K562 (cell line): ENCODE measurements around the gene EHBP1L1. TPM values are rescaled to one million over a fixed set of nuclear protein-coding genes. Genes with fewer than 3 reads are reported as not detected.

Experiments used
- COPS2 ChIP-seq: fragments of 450-650 bp; conservative IDR thresholded peaks from 2 replicates; pipeline ENCODE4 v1.6.1; 2016; ENCODE audit warnings: mild to moderate bottlenecking, moderate library complexity
- EHMT2 ChIP-seq: fragments of 450-650 bp; IDR thresholded peaks from 2 replicates; pipeline ENCODE4 v1.6.1; 2018; ENCODE audit warnings: antibody characterized with exemption
- GATAD2A ChIP-seq: fragments of 450-650 bp; IDR thresholded peaks from 2 replicates; pipeline ENCODE4 v1.6.1; 2017
- GTF2E2 ChIP-seq: fragments of 200-800 bp; sonication (Bioruptor generic); IDR thresholded peaks from 2 replicates; pipeline ENCODE4 v1.6.1; 2016; ENCODE audit warnings: missing genetic modification characterization, missing compliant biosample characterization
- HIVEP1 ChIP-seq: fragments of 250-450 bp; sonication (Bioruptor Pico); IDR thresholded peaks from 2 replicates; pipeline ENCODE4 v1.4.0; 2020; ENCODE audit warnings: mild to moderate bottlenecking
- KLF13 ChIP-seq: fragments of 450-650 bp; IDR thresholded peaks from 2 replicates; pipeline ENCODE4 v1.6.1; 2016; ENCODE audit warnings: missing genetic modification characterization, low read depth, mild to moderate bottlenecking, missing compliant biosample characterization, moderate library complexity, borderline replicate concordance
- MCM3 ChIP-seq: fragments of 450-650 bp; IDR thresholded peaks from 2 replicates; pipeline ENCODE4 v1.6.1; 2016
- MYBL2 ChIP-seq, 2 experiments: fragments of 450-650 bp in 1 of 2; sonication (generic) in 1 of 2; formaldehyde crosslinking in 1 of 2; IDR thresholded peaks; 2 replicates each; pipeline versions ENCODE4 v1.6.1 to v1.8.1; 2017 to 2022; ENCODE audit warnings: borderline replicate concordance in 1 of 2, inconsistent platforms in 1 of 2, low read depth in 1 of 2, mild to moderate bottlenecking in 1 of 2, missing genetic modification reagents in 1 of 2, moderate library complexity in 1 of 2
- PHF8 ChIP-seq: fragments of 200-600 bp; sonication (generic); IDR thresholded peaks from 2 replicates; pipeline ENCODE4 v1.6.1; 2012; ENCODE audit warnings: mixed run types, mild to moderate bottlenecking, inconsistent platforms, low read length, moderate library complexity, borderline replicate concordance
- POLR2AphosphoS2 ChIP-seq: IDR thresholded peaks from 2 replicates; pipeline ENCODE4 v1.6.1; 2012; ENCODE audit warnings: low read length, improper control_type of control experiment
- RAD21 ChIP-seq, 2 experiments: fragments of 250-450 bp in 1 of 2; fragments of 450-650 bp in 1 of 2; sonication (Bioruptor Pico) in 1 of 2; formaldehyde crosslinking in 1 of 2; IDR thresholded peaks in 1 of 2; conservative IDR thresholded peaks in 1 of 2; 2 replicates each; pipeline versions ENCODE4 v1.4.0 to v1.8.0; 2020 to 2022; ENCODE audit warnings: mild to moderate bottlenecking in 2 of 2, moderate library complexity in 1 of 2
- RBM22 ChIP-seq: fragments of 200-400 bp; formaldehyde crosslinking; IDR thresholded peaks from 2 replicates; pipeline ENCODE4 v1.6.1; 2018; ENCODE audit warnings: low read length, low read depth; ENCODE audit not compliant: poor library complexity, severe bottlenecking
- SMC3 ChIP-seq: conservative IDR thresholded peaks from 2 replicates; pipeline ENCODE4 v1.6.1; 2011; ENCODE audit warnings: low read depth, low read length, improper control_type of control experiment; ENCODE audit not compliant: insufficient read depth
- TCF3 ChIP-seq: sonication (generic); formaldehyde crosslinking; IDR thresholded peaks from 2 replicates; pipeline ENCODE4 v1.4.0; 2020; ENCODE audit warnings: mild to moderate bottlenecking, missing genetic modification reagents
- ZBTB7A ChIP-seq: IDR thresholded peaks from 2 replicates; pipeline ENCODE4 v1.6.1; 2011; ENCODE audit warnings: low read depth, mild to moderate bottlenecking, low read length, moderate library complexity, borderline replicate concordance; ENCODE audit not compliant: control insufficient read depth
- ZNF23 ChIP-seq: fragments of 250-450 bp; sonication (Bioruptor Pico); IDR thresholded peaks from 2 replicates; pipeline ENCODE4 v1.4.0; 2020; ENCODE audit warnings: mild to moderate bottlenecking
- ZNF398 ChIP-seq: fragments of 250-450 bp; sonication (Bioruptor Pico); IDR thresholded peaks from 2 replicates; pipeline ENCODE4 v1.8.0; 2021; ENCODE audit warnings: moderate library complexity, mild to moderate bottlenecking, inconsistent platforms
- ZNF431 ChIP-seq: sonication (generic); formaldehyde crosslinking; IDR thresholded peaks from 2 replicates; pipeline ENCODE4 v1.8.0; 2022; ENCODE audit warnings: mild to moderate bottlenecking, missing genetic modification reagents
- ZNF696 ChIP-seq: fragments of 250-450 bp; sonication (Bioruptor Pico); conservative IDR thresholded peaks from 2 replicates; pipeline ENCODE4 v1.4.0; 2020; ENCODE audit warnings: mild to moderate bottlenecking, moderate library complexity
- ZNF79 ChIP-seq: fragments of 250-450 bp; sonication (Bioruptor Pico); IDR thresholded peaks from 2 replicates; pipeline ENCODE4 v1.4.0; 2020; ENCODE audit warnings: low read depth, mild to moderate bottlenecking, moderate library complexity
- polyA plus RNA-seq, 8 experiments: library from polyadenylated mRNA; depleted of rRNA in 4 of 8; stranded (reverse) in 5 of 8; unstranded in 3 of 8; fragments of >200 nt; fragmentation: Nextera tagmentation in 2 of 8; fragmentation: Illumina TruSeq in 1 of 8; extraction: Ambion mirVana in 2 of 8; extraction: Trizol in 1 of 8; gene quantifications; 2 replicates each; pipeline versions ENCODE4 v1.2.1 to v1.2.3, GENCODE V29; 2011 to 2014; ENCODE audit warnings: inconsistent platforms in 1 of 8, missing spikeins in 1 of 8
- total RNA-seq, 7 experiments: library from RNA; depleted of rRNA in 6 of 7; stranded (reverse); fragments of >200 nt in 6 of 7; fragmentation: Illumina TruSeq in 2 of 7; extraction: Trizol in 2 of 7; gene quantifications; 2 replicates each; pipeline versions ENCODE4 v1.2.1 to v1.2.3, GENCODE V29; 2011 to 2021; ENCODE audit warnings: low replicate concordance in 1 of 7
- TF ChIP-seq, protein P1 (sequence below): fragments of 250-450 bp; sonication (Bioruptor Pico); IDR thresholded peaks from 2 replicates; pipeline ENCODE4 v1.9.0; 2021; ENCODE audit warnings: mild to moderate bottlenecking, inconsistent platforms
- TF ChIP-seq, protein P2 (sequence below): sonication (generic); formaldehyde crosslinking; IDR thresholded peaks from 2 replicates; pipeline ENCODE4 v1.9.0; 2022; ENCODE audit warnings: mild to moderate bottlenecking, missing genetic modification reagents

Gene EHBP1L1
- total and polyA plus RNA-seq, 9 of the 15 experiments (the other 6 are each of a cell fraction or from before 2014, with no cell fraction given): 0.03 to 87.1 (median 26.3) TPM

- TF ChIP-seq RAD21 (CRISPR knock-in tag; conservative IDR thresholded peaks at IDR 0.05 in 1 of 2, IDR thresholded peaks at IDR 0.05 in 1 of 2): no peak
- TF ChIP-seq ZNF431 (CRISPR knock-in tag): no peak
- no peak for TF ChIP-seq RBM22
- TF ChIP-seq TCF3 (CRISPR knock-in tag): no peak
- no peak for TF ChIP-seq MCM3
- TF ChIP-seq GATAD2A: no peak
- no peak for TF ChIP-seq SMC3
- no peak for TF ChIP-seq EHMT2
- no peak; the same call in 1 of the 2 replicates for TF ChIP-seq ZBTB7A
- no peak for TF ChIP-seq ZNF398
- TF ChIP-seq POLR2AphosphoS2: no peak
- TF ChIP-seq KLF13: peak; percentile 85; the same call in 1 of the 2 replicates
- TF ChIP-seq, protein P1, sequence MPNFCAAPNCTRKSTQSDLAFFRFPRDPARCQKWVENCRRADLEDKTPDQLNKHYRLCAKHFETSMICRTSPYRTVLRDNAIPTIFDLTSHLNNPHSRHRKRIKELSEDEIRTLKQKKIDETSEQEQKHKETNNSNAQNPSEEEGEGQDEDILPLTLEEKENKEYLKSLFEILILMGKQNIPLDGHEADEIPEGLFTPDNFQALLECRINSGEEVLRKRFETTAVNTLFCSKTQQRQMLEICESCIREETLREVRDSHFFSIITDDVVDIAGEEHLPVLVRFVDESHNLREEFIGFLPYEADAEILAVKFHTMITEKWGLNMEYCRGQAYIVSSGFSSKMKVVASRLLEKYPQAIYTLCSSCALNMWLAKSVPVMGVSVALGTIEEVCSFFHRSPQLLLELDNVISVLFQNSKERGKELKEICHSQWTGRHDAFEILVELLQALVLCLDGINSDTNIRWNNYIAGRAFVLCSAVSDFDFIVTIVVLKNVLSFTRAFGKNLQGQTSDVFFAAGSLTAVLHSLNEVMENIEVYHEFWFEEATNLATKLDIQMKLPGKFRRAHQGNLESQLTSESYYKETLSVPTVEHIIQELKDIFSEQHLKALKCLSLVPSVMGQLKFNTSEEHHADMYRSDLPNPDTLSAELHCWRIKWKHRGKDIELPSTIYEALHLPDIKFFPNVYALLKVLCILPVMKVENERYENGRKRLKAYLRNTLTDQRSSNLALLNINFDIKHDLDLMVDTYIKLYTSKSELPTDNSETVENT (CRISPR knock-in tag): peak; percentile 32; the same call in 1 of the 2 replicates
- TF ChIP-seq GTF2E2: no peak
- no peak for TF ChIP-seq ZNF23 (CRISPR knock-in tag)
- no peak for TF ChIP-seq ZNF79
- TF ChIP-seq, protein P2, sequence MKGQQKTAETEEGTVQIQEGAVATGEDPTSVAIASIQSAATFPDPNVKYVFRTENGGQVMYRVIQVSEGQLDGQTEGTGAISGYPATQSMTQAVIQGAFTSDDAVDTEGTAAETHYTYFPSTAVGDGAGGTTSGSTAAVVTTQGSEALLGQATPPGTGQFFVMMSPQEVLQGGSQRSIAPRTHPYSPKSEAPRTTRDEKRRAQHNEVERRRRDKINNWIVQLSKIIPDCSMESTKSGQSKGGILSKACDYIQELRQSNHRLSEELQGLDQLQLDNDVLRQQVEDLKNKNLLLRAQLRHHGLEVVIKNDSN: no peak
- peak; percentile 83 for TF ChIP-seq PHF8
- 0 out of 2 replicates have a peak, but pooled peaks have one; percentile 20 for TF ChIP-seq HIVEP1 (CRISPR knock-in tag)
- TF ChIP-seq MYBL2 (IDR thresholded peaks at IDR 0.05; ENCODE audit: low read depth): no peak
- no peak for TF ChIP-seq MYBL2 (CRISPR knock-in tag; IDR thresholded peaks at IDR 0.05; ENCODE audit: borderline replicate concordance)
- TF ChIP-seq COPS2: no peak
- no peak for TF ChIP-seq ZNF696
Observed at GRCh38 chr11:65615229-65615949, 39.5 kb downstream of the EHBP1L1 start, which contains the start of gene PCNX3 (continued).
